NCI-H2227 (cell line): ENCODE measurements around the gene PTX4.

ENCODE experiments used
- DNase-seq: peaks from one replicate; lab custom pipeline; 2025; ENCODE audit not compliant: unreplicated experiment; lab: John Stamatoyannopoulos, UW

PTX4 gene

DNA sequence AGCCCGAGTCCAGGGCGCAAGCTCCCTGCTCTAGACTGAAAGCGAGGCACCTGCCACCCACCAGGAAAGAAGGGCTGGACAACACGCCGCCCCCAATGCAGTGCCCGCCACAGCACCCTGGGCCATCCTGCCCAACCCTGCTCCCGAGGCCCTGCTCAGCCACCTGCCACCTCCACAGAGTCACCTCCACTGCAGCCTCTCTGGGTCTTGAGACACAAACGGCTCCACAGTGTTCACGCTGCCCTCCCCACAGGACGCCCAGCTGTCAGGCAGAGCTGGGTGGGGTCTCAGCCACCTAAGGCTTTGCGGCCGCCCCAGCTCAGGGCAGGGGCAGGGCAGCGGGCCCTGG, 23.2 kb downstream of the PTX4 start:
- DNase-seq: no peak

DNA sequence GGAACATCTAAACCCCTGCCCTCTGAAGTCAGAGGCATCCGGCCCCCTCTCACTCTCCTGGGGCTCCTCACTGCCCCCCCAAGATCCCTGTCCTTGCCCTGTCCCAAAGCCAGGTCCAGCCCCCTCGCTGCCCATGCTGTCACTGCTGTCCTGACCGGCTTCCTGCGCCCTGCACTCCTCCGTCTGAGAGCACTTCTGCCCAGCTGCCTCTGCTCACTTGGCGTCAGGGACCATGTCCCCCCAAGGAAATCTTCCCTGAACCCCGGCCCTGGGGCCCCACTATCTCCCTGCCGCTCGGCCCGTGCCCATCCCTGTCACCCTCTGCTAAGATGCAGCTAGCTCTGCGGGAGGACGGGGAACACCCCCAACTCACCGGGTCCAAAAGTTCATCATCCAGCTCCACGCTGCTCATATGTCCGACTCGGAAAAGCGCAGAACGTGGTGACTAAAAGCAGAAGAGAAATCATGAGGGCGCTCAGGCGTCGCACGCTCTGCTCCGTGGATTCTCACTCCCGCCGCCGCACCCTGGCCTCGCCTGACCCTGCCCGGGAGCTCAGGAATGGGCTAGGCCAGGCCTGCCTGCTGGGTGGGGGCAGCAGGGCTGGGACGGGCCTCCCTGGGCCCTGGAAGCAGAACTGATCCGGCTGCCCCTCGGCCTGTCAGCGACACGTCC, 23.7 kb downstream of the PTX4 start:
- DNase-seq: no peak

DNA sequence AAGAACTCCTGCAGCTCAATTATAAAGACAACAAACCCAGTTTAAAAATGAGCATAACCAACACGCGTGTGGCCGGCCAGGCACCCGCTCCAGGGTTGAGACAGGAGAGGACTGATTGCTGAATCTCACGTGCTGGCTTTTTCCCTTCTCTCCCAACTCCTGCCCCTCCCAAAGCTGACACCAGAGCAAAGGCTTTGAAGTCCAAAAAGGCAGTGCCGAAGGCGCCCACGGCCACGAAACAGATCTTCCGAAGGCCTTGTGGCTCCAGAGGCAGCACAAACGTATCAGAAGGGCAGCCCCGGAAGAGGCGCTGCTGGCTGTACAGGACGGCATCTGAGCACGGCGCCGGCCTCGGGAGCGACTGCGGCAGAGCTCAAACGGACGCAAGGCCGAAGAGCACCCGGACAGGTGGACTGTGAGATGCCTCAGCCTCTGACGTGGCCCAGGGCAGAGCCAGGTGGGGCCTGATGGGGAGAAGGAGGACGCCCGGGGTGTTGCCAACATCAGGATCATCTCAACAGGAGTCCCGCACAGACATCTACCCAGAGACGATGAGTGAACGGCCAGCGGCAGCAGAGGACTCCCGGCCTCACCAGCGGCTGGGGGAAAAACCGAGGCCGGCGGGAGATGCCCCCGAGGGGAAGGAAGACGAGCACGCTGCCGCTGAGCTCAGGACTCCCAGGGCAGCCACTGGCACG, 24.4 kb downstream of the PTX4 start:
- DNase-seq: no peak

DNA sequence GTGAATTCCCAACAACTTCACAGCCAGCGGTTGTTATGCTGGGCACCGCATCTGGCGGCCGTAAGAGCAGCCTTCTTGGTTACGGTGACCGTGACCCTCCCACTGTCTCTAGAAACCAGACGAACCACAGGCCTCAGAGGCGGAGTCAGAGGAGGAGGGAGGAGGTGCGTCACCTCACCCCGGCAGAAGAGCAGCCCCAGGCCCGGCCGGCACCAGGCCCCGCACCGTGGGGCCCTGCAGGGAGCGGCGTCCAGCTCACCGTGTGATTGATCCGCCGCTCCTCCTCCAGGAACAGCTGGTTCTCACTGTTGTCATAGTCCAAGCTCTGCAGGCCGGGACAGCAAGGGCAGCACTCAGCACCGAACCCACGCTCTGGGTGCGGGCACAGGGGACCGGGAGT, 27.6 kb downstream of the PTX4 start:
- no peak for DNase-seq

DNA sequence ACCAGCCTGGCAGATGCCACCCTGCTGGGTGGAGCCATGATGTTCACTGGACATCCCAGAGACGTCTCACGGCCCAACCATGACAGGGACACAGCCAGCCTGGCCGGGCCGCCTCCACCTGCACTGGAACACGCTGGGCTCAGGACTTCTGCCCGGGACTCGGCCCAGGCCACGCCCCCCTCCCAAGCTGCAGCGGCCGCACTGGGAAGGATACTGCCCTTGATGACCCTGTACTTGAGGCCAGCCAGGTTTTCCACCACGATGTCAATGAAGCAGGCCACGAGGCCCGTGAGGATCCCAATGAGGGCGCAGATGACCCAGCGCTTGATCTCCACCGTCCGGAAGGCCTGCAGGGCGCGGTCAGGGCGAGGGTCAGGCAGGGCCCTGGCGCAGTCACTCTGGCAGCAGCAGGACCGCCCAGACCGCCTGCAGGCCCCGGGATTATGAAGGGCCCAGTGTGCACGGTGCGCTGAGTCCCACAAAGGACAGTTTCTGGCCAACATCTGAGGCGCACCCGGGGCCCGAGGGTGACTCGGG, 28.1 kb downstream of the PTX4 start:
- DNase-seq: no peak

DNA sequence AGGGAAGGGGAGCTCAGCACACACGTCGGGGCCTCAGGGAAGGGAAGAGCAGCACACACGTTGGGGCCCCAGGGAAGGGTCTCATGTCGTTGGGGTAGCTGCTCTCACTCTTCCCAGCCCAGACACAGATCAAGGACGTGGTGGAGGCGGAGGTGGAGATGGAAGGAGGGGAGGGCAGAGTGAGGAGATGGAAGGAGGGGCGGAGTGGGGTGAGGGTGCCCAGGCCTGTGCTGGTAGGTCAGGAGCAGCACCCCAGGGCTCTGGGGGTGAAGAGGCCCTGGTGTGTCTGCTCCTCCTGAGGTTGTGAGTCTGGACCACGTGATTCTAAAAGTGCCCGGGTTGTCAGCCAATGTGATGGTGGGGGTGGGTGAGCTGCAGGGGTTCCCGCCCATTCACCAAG, 28.8 kb downstream of the PTX4 start:
- DNase-seq: no peak

DNA sequence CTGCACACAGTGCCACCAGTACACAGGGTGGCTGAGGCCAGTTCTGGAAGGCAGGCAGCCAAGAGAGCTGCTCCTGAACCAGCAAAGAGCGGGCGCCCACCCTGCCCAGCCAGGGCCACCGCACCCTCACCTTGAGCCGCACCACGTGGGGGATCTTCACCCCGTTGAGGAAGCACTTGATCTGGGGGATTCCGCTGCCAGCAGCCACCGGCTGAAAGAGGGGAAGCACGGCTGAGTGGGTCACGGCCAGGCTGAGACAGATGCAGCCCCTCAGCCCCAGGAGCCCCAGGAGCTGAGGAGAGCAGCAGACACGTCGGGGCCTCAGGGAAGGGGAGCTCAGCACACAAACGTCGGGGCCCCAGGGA, 29.8 kb downstream of the PTX4 start:
- no peak for DNase-seq

DNA sequence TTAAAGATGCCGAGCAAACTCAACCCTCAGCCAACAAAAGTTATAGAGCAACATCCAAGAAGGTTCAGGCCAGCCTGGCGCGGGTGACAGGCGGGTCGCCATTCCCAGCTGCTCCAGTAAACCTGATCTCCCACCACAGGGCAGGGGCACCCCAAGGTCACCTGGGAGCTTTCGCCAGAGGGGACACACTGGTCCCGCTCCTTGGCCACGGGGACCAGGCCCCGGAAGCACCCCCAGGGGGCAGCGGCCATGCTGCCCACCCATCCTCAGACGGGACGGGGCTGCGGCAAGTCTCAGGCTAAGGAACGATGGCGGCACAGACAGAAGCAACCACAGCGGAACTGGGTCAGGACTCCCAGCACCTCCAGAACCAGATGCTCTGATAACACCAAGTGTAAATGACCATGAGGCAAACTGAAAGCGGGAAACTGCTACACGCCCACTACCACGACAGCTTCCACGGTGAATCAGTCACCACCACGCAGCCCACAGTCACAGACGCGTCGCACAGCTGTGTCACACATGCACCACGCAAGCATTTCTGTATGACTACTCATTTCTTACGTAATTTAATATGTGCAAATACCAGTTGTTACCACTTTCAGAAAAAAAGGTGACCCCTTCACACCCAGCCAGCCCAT, 30.3 kb downstream of the PTX4 start:
- DNase-seq: no peak

DNA sequence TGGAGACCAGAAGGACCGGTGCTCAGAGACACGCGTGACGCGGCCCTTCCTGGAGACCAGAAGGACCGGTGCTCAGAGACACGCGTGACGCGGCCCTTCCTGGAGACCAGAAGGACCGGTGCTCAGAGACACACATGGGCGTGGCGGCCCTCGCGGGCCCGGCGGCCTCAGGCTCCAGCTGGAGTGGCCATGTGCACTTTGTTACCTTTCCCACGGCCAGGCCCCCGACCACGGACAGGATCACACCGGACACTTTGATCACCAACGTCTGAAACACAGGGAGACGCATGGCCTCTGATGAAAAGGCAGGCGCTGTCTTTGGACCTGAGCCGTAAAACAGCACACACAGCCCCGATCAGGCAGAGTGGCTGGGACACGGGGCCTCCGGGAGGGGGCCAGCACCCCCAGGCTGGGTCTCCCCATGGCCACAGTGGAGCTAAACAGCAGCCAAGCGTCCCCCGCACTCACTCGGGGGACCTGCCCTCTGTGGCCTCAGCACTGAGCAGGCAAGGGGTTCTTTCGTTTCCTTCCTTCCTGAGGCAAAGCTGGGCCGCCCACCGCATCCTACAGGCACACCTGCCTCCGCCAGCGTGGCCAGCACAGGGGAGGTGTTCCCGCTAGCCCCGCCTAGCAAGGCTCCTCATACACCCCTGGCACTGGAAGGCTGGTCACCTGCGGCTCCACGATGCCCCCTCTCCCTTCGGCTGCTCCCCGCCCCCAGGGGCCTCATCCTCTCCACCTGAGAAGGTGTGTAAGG, 31.1 kb downstream of the PTX4 start:
- DNase-seq: no peak

DNA sequence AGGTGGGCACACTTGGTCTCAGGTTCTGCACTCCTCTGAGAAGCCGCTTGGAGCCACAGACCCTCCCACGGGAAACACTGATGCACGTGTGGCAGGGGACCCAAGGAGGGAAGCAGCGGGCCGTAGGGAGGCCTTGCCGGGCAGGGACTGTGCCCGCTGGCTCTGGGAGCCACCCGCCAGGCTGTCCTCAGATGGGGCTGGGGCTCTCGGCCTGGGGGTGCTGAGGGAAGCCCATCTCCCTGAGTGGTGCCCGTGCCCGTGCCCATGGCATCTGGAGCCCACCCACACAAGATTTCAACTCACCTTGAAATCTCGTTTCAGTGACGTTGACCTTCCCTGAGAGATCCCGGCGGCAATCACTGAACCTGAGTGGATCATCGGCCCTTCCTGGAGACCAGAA, 31.8 kb downstream of the PTX4 start:
- DNase-seq: no peak

DNA sequence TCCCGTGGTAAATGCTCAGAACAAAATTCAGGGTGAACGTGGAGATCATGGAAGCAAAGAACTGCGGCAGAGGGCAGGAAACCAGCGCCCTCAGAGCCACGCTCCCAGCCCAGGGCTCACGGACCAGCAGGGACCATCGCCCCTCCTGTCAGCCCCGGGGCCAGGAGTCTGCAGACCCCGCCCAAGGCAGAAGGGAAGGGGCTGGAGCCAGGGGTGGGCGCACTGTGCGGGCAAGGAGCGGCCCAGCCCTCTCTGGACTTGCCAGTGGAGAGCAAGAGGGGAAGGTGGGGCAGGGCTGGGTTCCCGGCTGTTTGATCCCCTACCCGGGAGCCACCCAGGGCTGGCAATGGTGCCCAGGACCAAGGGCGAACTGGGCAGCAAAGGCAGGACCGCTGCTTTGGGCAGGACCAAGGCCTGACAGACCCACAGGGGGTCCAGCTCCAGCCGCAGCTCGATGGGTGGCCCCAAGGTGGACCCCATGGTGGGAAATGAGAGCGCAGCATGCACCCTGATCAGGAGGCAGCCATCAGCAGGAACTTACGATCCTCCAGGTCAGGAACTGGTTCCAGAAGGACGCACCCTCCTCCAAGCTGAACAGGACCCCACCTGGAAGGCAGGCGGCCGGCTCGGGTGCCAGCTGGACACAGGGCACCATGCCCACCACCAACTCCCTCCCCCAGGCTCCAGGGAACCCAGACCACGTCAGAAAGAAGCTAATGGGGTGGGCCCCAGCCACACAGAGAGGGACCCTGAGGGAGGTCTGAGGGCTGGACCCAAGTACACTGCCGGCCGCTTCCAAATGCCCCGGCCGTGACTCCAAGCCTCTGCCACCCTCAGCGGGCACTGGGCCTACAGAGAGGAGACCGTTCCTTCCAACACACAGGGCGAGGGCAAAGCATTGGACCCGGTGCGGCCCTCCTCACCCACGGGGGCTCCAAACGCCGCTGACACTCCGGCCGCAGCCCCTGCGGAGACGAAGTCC, 33.3 kb downstream of the PTX4 start:
- no peak for DNase-seq

DNA sequence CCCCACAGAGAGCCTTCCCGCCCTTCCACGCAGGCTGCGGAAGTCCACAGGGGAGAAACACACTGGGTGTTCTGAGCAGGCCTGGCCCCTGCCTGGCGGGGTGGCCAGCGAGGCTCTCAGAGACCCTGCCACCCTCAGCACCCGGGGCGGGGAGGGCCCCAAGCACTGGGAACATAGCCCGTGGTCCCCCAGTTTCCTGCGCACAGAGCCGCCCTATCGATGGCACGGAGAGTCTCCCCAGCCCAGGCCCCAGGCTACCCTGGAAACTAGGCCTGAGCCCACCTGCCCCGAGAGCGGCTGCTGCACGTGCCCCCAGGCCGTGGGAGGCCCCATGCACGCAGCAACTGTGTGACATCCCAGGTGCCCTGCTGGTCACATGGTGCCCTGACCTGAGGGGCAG, 34.2 kb downstream of the PTX4 start:
- no peak for DNase-seq

DNA sequence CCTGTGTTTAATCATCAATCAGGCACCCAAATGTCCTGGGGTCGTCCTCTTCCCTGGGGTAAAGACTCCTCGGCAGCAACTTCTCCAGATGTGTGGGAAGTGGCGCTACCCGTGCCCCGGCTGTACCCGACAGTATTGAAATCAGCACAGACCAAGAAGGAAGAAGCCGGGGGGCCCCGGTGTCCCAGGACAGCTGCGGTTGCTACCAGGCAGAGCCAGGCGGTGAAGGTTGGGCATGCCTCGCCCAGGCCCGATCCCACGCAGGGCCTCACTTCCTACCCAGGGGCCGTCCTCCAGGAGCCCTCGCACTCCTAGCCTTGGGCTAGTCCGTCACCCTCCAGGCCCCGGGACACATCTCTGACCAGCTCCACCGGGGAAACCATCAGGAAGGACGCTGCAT, 35.4 kb downstream of the PTX4 start:
- DNase-seq: no peak

DNA sequence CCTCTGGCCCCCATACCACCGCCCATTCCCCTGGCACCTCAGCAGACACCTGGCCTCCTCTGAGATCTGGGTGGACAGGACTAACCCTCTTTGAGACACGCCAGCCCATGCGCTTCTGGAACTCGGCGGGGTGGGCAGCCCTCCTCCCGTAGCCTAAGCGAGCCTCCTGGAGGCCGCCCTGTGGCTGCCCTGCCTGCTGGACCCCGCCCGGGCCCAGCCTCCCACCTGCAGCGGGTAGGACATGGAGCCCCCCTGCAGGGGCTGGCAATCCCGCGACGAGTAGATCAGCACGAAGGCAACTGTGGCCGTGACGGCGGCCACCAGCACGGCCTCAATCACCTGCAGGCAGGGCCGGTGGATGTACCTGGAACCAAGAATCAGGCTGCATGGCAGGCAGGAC, 36.2 kb downstream of the PTX4 start:
- DNase-seq: no peak

DNA sequence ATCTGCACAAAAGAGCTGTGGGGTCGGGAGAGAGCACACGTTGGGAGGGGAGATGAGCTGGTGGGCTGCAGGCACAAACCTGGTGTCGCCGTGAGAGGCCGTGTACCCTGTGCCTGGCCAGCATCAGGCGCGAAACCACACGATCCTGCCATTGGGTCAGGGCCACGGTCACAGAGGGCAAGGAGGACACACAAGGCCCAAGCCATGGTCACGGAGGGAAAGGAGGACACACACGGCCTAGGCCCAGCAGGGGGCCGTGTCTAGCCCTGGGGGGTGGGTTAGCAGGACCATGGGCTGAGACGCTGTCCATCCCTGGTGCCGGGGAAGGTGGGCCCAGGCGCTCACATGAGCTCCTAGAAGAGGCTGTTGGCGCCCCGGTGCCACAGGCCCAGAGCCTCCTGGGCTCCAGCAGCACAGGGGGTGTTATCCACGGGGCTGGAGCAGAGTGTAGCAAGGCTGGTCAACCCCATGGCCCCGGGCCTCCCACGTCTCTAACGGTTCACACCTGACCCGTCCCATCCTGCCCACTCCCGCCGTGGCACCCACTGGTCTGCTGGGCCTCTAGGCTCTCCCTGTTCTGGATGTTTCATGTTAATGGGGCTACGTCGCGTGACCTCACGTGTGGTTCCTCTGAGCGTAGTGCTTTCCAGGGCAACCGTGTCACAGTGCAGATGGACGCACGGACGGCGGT, 36.9 kb downstream of the PTX4 start:
- no peak for DNase-seq

DNA sequence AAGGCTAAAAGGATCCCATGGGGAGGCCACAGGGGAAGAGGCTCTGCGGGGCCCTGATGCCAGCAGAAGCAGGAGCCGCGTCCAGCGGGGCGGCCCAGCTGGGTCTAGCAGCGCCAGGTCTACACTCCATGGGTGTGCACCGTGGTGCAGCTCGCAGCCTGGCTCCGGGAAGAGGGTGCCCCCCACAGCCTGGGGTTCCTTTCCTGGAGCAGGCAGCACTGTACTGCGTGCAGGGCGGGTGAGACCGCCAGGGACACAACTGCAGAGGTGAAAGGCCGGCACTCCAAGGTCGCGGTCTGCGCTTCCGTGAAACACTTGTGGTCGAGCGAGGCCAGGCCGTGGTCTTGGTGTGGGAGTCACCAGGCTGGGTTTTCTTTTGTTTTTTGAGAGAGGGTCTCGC, 37.9 kb downstream of the PTX4 start:
- no peak for DNase-seq

DNA sequence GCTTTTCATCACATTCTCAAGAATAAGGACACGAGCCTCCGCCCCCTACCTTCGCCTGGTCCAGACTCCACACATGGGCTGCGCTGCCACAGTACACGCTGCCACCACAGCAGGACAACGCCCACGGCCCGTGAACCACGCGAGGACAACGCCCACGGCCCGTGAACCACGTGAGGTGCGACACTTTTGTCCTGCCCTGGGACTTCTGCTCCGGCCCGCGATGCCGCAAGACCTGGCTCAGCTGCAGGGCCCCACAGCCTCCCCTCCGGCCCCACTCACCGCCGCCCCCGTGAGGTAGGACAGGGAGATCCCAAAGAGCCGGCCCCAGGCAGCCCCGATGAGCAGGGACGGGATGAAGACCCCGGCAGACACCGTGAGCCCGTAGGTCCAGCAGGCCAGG, 38.5 kb downstream of the PTX4 start:
- DNase-seq: no peak

DNA sequence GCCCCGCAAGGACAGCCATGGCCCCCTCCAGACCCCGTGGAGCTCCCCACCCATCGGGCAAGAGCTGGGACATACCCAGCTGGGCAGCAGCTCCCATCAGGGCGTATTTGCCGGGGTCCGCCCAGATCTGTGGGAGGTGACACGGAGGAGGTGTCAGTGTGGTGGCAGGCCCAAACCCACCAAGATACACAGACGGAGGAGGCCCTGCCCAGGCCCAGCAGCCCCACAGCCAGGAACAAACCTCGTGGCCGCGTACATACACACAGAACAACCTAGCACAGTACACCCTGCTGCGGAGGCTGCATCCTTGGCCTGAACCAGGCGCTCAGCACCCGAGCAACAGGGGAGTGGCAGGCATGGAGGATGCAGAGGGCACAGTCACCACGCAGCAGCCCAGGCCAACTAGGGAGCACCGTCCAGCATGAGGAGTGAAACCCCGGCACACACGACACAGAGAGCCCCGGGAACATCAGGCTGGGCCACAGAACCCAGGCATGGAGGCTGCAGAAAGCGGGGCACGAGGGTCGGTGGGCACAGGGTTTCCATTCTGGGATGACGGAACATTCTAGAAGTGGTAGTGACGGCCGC, 39.4 kb downstream of the PTX4 start:
- DNase-seq: no peak

DNA sequence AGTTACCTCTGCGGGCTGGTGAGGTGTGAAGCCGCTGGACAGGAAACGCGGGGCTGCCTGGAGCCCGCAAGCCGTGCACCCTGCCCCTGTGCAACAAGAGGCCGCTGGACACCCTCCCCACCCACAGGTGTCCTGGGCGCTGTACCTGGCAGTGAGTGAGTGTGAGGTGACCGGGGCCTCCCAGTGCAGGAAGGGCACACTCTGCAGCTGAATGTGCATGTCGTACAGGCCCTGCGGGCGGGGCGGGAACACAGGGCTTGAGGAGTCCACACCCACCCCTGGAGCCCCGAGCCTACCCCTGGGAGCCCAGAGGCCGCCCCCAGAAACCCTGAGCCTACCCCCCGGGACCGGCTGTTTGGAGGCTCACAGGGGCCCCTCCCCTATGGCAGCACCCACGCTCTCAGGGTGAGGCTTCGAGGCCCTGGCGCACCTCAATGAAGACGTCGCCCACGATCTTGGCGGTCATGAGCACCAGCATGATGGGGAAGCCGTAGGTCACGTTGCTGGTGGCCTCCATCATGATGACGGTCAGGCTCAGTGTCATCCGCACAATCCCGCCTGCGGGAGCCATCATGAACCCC, 40.1 kb downstream of the PTX4 start:
- DNase-seq: no peak
